ENCODE results near the gene CBLN3. TPM values are rescaled to one million over a fixed set of nuclear protein-coding genes. Genes with fewer than 3 reads are reported as not detected.

Gene CBLN3
- total RNA-seq, 1 experiment from 2014 or later = 1.0 TPM

- ATAC-seq (no peak), DNase-seq (ENCODE audit: low read depth, low spot score) (no peak)
- no peak for TF ChIP-seq REST (IDR thresholded peaks at IDR 0.05; ENCODE audit: insufficient read depth in 1 of 2, low read depth in 2 of 2, low read length in 1 of 2)
- TF ChIP-seq CTCF (IDR thresholded peaks at IDR 0.05) = no peak
- no peak for TF ChIP-seq TCF7L2 (IDR thresholded peaks at IDR 0.05; ENCODE audit: low read depth, low read length)
- no peak for TF ChIP-seq POLR2AphosphoS5 (IDR thresholded peaks at IDR 0.05; ENCODE audit: low read depth, low read length)
- no peak for TF ChIP-seq SIN3A (IDR thresholded peaks at IDR 0.05; ENCODE audit: borderline replicate concordance, insufficient read depth, low read depth, low read length)
- Histone ChIP-seq H3K36me3 (ENCODE audit: control insufficient read depth, insufficient read depth, low read length) (no peaks in the 10 kb centered on the region), H3K4me1 (ENCODE audit: control insufficient read depth, insufficient read depth, low read length) (no peaks in the 10 kb centered on the region), H3K27ac (ENCODE audit: low read length) (no peak overlapping the region), H3K4me3 (ENCODE audit: low read depth in 2 of 2, low read length in 2 of 2) (no peak overlapping the region), H3K27me3 (ENCODE audit: control insufficient read depth, insufficient read depth, low read length) (peaks cover 2% of the 10 kb centered on the region; the same call in 1 of the 2 replicates), H3K9me3 (ENCODE audit: control insufficient read depth, insufficient read depth, low read depth, low read length) (no peaks in the 10 kb centered on the region)
- ChIA-PET CTCF (no interaction called here), POLR2A (no interaction called here)
- intact Hi-C loops (cut with micrococcal nuclease; ENCODE audit: unreplicated experiment) = no loop called here
- in situ Hi-C loops (cut with HindIII; ENCODE audit: low pct_unique_long_range_greater_than_20kb, low sequenced_read_pairs) = no loop called here
- no TSS peak for BruUV-seq (replicated peaks)
Measured at GRCh38 chr14:24390701-24391468, 38.6 kb downstream of the CBLN3 start.

- no peaks in the 10 kb centered on the region for H3K9me3 ChIP-seq (ENCODE audit: control insufficient read depth, insufficient read depth, low read depth, low read length)
- H3K4me3 ChIP-seq (ENCODE audit: low read depth in 2 of 2, low read length in 2 of 2) = no peak overlapping the region
- CTCF ChIA-PET = no interaction called here
- POLR2A ChIA-PET = no interaction called here
- H3K27me3 ChIP-seq (ENCODE audit: control insufficient read depth, insufficient read depth, low read length) = peaks cover 2% of the 10 kb centered on the region; the same call in 1 of the 2 replicates
- no peaks in the 10 kb centered on the region for H3K36me3 ChIP-seq (ENCODE audit: control insufficient read depth, insufficient read depth, low read length)
- no peak for TF ChIP-seq POLR2AphosphoS5 (IDR thresholded peaks at IDR 0.05; ENCODE audit: low read depth, low read length)
- TF ChIP-seq TCF7L2 (IDR thresholded peaks at IDR 0.05; ENCODE audit: low read depth, low read length) = no peak
- TF ChIP-seq SIN3A (IDR thresholded peaks at IDR 0.05; ENCODE audit: borderline replicate concordance, insufficient read depth, low read depth, low read length) = no peak
- no peak for TF ChIP-seq REST (IDR thresholded peaks at IDR 0.05; ENCODE audit: insufficient read depth in 1 of 2, low read depth in 2 of 2, low read length in 1 of 2)
- TF ChIP-seq CTCF (IDR thresholded peaks at IDR 0.05) = no peak
- DNase-seq (ENCODE audit: low read depth, low spot score) = no peak
- no peak for ATAC-seq
- H3K27ac ChIP-seq (ENCODE audit: low read length) = no peak overlapping the region
- intact Hi-C loops (cut with micrococcal nuclease; ENCODE audit: unreplicated experiment) (no loop called here), in situ Hi-C loops (cut with HindIII; ENCODE audit: low pct_unique_long_range_greater_than_20kb, low sequenced_read_pairs) (no loop called here)
- no peaks in the 10 kb centered on the region for H3K4me1 ChIP-seq (ENCODE audit: control insufficient read depth, insufficient read depth, low read length)
- BruUV-seq (replicated peaks) = no TSS peak
Measured at GRCh38 chr14:24389226-24389848, 40.1 kb downstream of the CBLN3 start.

Data from Panc1 (cell line).